Caco-2 (cell line): ENCODE data around the gene EN2. TPM values are rescaled to one million over a fixed set of nuclear protein-coding genes. Genes with fewer than 3 reads are reported as not detected.

Experiments
- BruUV-seq: library from RNA; stranded (reverse); fragments of 400-500 nt; replicated peaks from 2 replicates; lab custom pipeline; 2021; lab: Mats Ljungman, UMichigan
- CTCF ChIA-PET: fragments of 300-600 bp; sonication (Branson Sonifier 250); formaldehyde crosslinking; loops from one replicate; lab custom pipeline; 2022; ENCODE audit warnings: antibody characterized with exemption; lab: Charles Lee
- POLR2A ChIA-PET: fragments of 300-600 bp; sonication (Branson Sonifier 250); formaldehyde crosslinking; loops from one replicate; lab custom pipeline; 2022; ENCODE audit warnings: antibody characterized with exemption; lab: Charles Lee
- DNase-seq, 2 experiments: peaks; one replicate each; pipeline versions ENCODE4 v3.0.0 to v3.0.0-alpha.2; 2020 to 2022
- H3K27me3 ChIP-seq: replicated peaks from 2 replicates; pipeline ENCODE4 v1.6.0; 2011; ENCODE audit warnings: low read length; ENCODE audit not compliant: control insufficient read depth, insufficient read depth
- H3K36me3 ChIP-seq: 2 replicates; pipeline ENCODE4 v1.5.1; 2011; ENCODE audit warnings: low read length; ENCODE audit not compliant: control insufficient read depth, insufficient read depth
- H3K4me1 ChIP-seq: fragments of 250-450 bp; sonication (Bioruptor Pico); 2 replicates; pipeline ENCODE4 v1.5.1; 2020; ENCODE audit warnings: mild to moderate bottlenecking
- H3K4me3 ChIP-seq: 2 replicates; pipeline ENCODE4 v1.5.1; 2011; ENCODE audit warnings: low read depth, mild to moderate bottlenecking, control low read depth, low read length
- H3K9me3 ChIP-seq: fragments of 250-450 bp; sonication (Bioruptor Pico); 2 replicates; pipeline ENCODE4 v1.5.1; 2020; ENCODE audit warnings: mild to moderate bottlenecking, moderate library complexity
- H3K27ac Mint-ChIP-seq: one replicate; pipeline ENCODE4 v1.8.0; 2022; ENCODE audit warnings: mixed read lengths; ENCODE audit not compliant: unreplicated experiment
- H3K27me3 Mint-ChIP-seq: one replicate; pipeline ENCODE4 v1.8.0; 2022; ENCODE audit warnings: mixed read lengths; ENCODE audit not compliant: insufficient read depth, unreplicated experiment
- H3K36me3 Mint-ChIP-seq: one replicate; pipeline ENCODE4 v1.8.0; 2022; ENCODE audit warnings: mild to moderate bottlenecking, mixed read lengths; ENCODE audit not compliant: insufficient read depth, unreplicated experiment
- H3K4me1 Mint-ChIP-seq: one replicate; pipeline ENCODE4 v1.8.0; 2022; ENCODE audit warnings: low read depth, mixed read lengths; ENCODE audit not compliant: unreplicated experiment
- H3K4me3 Mint-ChIP-seq: one replicate; pipeline ENCODE4 v1.8.0; 2022; ENCODE audit warnings: mild to moderate bottlenecking, moderate library complexity, mixed read lengths; ENCODE audit not compliant: unreplicated experiment
- H3K9me3 Mint-ChIP-seq: one replicate; pipeline ENCODE4 v1.8.0; 2022; ENCODE audit warnings: mixed read lengths; ENCODE audit not compliant: unreplicated experiment
- intact Hi-C: fragments of 100-400 bp; cut with micrococcal nuclease; formaldehyde crosslinking; loops from one replicate; pipeline ENCODE4 v1.10.0; 2022; ENCODE audit not compliant: unreplicated experiment
- total RNA-seq: library from RNA; stranded (reverse); gene quantifications from 2 replicates; pipeline ENCODE4 v1.2.3, GENCODE V29; 2022
- TF ChIP-seq, protein P1 (sequence below), 2 experiments: fragments of 200-600 bp in 1 of 2; IDR thresholded peaks; 1 replicate in 1 of 2; 2 replicates in 1 of 2; pipeline versions ENCODE4 v1.5.1 to v1.8.0; 2011 to 2022; ENCODE audit warnings: antibody characterized with exemption in 1 of 2, control low read depth in 1 of 2, inconsistent platforms in 1 of 2, low read depth in 1 of 2, low read length in 1 of 2, mild to moderate bottlenecking in 1 of 2, moderate library complexity in 1 of 2; ENCODE audit not compliant: insufficient read depth in 1 of 2, severe bottlenecking in 1 of 2, unreplicated experiment in 1 of 2

EN2 gene
- total RNA-seq, 1 experiment from 2014 or later, result 1.5 TPM

DNA sequence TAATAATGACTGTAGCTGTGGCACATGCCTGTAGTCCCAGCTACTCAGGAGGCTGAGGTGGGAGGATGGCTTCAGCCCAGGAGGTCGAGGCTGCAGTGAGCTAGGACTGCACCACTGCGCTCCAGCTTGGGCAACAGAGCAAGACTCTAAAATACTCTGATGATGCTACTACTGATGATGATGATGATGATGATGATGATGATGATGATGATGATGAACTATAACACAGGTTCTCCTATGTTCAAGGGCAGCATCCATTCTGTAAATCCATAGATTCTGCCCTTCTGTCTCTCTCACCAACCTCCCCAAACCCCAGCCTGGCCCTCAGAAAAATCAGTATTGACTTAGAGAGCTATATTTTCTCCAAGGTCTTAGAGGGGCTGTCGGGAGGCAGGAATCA is 22.8 kb upstream of the EN2 start:
- H3K4me3 Mint-ChIP-seq, result no peak overlapping the region
- peaks cover 39% of the 10 kb centered on the region for H3K27me3 Mint-ChIP-seq
- intact Hi-C loops, result no loop called here
- H3K9me3 Mint-ChIP-seq, result no peaks in the 10 kb centered on the region
- H3K4me1 ChIP-seq, result no peaks in the 10 kb centered on the region
- H3K9me3 ChIP-seq, result no peaks in the 10 kb centered on the region
- no peaks in the 10 kb centered on the region for H3K36me3 ChIP-seq
- no peaks in the 10 kb centered on the region for H3K27me3 ChIP-seq
- BruUV-seq, result no TSS peak
- DNase-seq, result no peak
- no peak overlapping the region for H3K27ac Mint-ChIP-seq
- ChIA-PET POLR2A (no interaction called here), CTCF (no interaction called here)
- TF ChIP-seq, protein P1, sequence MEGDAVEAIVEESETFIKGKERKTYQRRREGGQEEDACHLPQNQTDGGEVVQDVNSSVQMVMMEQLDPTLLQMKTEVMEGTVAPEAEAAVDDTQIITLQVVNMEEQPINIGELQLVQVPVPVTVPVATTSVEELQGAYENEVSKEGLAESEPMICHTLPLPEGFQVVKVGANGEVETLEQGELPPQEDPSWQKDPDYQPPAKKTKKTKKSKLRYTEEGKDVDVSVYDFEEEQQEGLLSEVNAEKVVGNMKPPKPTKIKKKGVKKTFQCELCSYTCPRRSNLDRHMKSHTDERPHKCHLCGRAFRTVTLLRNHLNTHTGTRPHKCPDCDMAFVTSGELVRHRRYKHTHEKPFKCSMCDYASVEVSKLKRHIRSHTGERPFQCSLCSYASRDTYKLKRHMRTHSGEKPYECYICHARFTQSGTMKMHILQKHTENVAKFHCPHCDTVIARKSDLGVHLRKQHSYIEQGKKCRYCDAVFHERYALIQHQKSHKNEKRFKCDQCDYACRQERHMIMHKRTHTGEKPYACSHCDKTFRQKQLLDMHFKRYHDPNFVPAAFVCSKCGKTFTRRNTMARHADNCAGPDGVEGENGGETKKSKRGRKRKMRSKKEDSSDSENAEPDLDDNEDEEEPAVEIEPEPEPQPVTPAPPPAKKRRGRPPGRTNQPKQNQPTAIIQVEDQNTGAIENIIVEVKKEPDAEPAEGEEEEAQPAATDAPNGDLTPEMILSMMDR (IDR thresholded peaks at IDR 0.05; ENCODE audit: insufficient read depth in 1 of 2, low read depth in 1 of 2, low read length in 1 of 2, severe bottlenecking in 1 of 2, unreplicated experiment in 1 of 2), result no peak
- no peaks in the 10 kb centered on the region for H3K4me1 Mint-ChIP-seq
- H3K4me3 ChIP-seq, result no peak overlapping the region
- no peaks in the 10 kb centered on the region for H3K36me3 Mint-ChIP-seq

DNA sequence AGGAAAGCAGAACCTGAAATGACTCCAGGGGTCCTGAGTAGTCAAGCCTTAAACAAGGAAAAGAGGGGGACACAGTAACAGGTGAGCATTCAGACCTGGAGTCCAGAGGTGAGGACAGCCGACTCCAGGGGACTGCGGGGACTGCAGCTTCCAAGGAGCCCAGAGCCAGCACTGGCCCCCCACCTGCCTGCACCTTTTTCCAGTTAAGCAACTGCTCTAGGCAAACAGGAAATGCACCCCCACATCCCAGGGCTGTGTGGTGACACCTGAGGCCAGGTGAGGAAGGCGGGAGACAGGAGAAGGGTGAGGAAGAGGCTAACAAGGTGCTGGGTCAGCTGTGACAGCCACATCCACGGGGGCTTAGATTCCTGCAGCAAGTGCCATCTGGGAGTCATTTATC is 20.1 kb upstream of the EN2 start:
- TF ChIP-seq, protein P1 (IDR thresholded peaks at IDR 0.05; ENCODE audit: insufficient read depth in 1 of 2, low read depth in 1 of 2, low read length in 1 of 2, severe bottlenecking in 1 of 2, unreplicated experiment in 1 of 2), result no peak
- ChIA-PET CTCF (no interaction called here), POLR2A (no interaction called here)
- Mint-ChIP-seq H3K27me3 (peaks cover 30% of the 10 kb centered on the region), H3K4me1 (no peaks in the 10 kb centered on the region), H3K4me3 (no peak overlapping the region), H3K9me3 (no peaks in the 10 kb centered on the region), H3K36me3 (no peaks in the 10 kb centered on the region), H3K27ac (no peak overlapping the region)
- H3K36me3 ChIP-seq, result no peaks in the 10 kb centered on the region
- BruUV-seq, result no TSS peak
- H3K27me3 ChIP-seq, result no peaks in the 10 kb centered on the region; the same call in 1 of the 2 replicates
- no peak for DNase-seq
- H3K4me1 ChIP-seq, result no peaks in the 10 kb centered on the region
- H3K4me3 ChIP-seq, result no peak overlapping the region
- no peaks in the 10 kb centered on the region for H3K9me3 ChIP-seq
- intact Hi-C loops, result no loop called here

DNA sequence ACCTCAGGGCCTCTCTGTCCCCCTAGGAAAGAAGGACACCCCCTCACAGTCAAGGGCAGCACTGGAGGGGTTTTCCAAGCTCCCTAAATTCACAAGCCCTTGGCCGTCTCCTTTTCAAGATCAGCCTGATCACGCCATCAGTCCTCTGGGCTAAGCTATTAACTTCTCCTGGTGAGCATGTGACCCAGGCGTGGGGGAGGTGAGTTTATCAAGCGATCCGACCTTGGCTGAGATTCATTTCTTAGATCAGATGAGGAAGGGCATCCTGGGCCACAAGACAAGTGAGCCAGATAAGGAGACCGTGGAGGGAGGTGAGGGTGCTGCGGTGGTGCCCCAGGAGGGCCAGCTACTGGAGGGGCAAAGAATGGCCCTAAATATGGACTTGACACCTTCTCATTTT is 19.2 kb upstream of the EN2 start:
- Mint-ChIP-seq H3K27ac (no peak overlapping the region), H3K4me1 (no peaks in the 10 kb centered on the region), H3K4me3 (no peak overlapping the region), H3K9me3 (no peaks in the 10 kb centered on the region), H3K36me3 (no peaks in the 10 kb centered on the region), H3K27me3 (peaks cover 34% of the 10 kb centered on the region)
- H3K4me1 ChIP-seq, result no peaks in the 10 kb centered on the region
- no peaks in the 10 kb centered on the region; the same call in 1 of the 2 replicates for H3K27me3 ChIP-seq
- no peak for DNase-seq
- intact Hi-C loops, result no loop called here
- CTCF ChIA-PET, result no interaction called here
- H3K9me3 ChIP-seq, result no peaks in the 10 kb centered on the region
- TF ChIP-seq, protein P1 (IDR thresholded peaks at IDR 0.05; ENCODE audit: insufficient read depth in 1 of 2, low read depth in 1 of 2, low read length in 1 of 2, severe bottlenecking in 1 of 2, unreplicated experiment in 1 of 2), result no peak
- POLR2A ChIA-PET, result no interaction called here
- H3K4me3 ChIP-seq, result no peak overlapping the region
- BruUV-seq, result no TSS peak
- no peaks in the 10 kb centered on the region for H3K36me3 ChIP-seq
